ENCODE measurements around the gene HGD. TPM values are rescaled to one million over a fixed set of nuclear protein-coding genes. Genes with fewer than 3 reads are reported as not detected.

Gene HGD
- total and polyA plus RNA-seq, 2 experiments from 2014 or later, result not detected

- TF ChIP-seq CTCF (IDR thresholded peaks at IDR 0.05; ENCODE audit: low read depth, low read length), result no peak
- H3K4me3 ChIP-seq, result no peak overlapping the region
- no peaks in the 10 kb centered on the region for H3K9me3 ChIP-seq (ENCODE audit: low read depth)
- no peaks in the 10 kb centered on the region for H3K4me1 ChIP-seq (ENCODE audit: low read depth)
- DNase-seq (ENCODE audit: low read depth in 1 of 2, low spot score in 1 of 2), result no peak
- H3K36me3 ChIP-seq, result no peaks in the 10 kb centered on the region
- H3K27ac ChIP-seq, result no peak overlapping the region
- H3K27me3 ChIP-seq, result no peaks in the 10 kb centered on the region
These were observed 44.0 kb downstream of the HGD start for GRCh38 chr3:120637851-120638559.

- Histone ChIP-seq H3K36me3 (no peaks in the 10 kb centered on the region), H3K4me1 (ENCODE audit: low read depth) (no peaks in the 10 kb centered on the region), H3K9me3 (ENCODE audit: low read depth) (no peaks in the 10 kb centered on the region), H3K27me3 (no peaks in the 10 kb centered on the region), H3K27ac (no peak overlapping the region), H3K4me3 (no peak overlapping the region)
- no peak for TF ChIP-seq CTCF (IDR thresholded peaks at IDR 0.05; ENCODE audit: low read depth, low read length)
- DNase-seq (ENCODE audit: low read depth in 1 of 2, low spot score in 1 of 2), result no peak
These were observed 45.1 kb downstream of the HGD start for GRCh38 chr3:120636795-120637401.

- Histone ChIP-seq H3K27me3 (no peaks in the 10 kb centered on the region), H3K4me3 (no peak overlapping the region), H3K27ac (no peak overlapping the region), H3K4me1 (ENCODE audit: low read depth) (no peaks in the 10 kb centered on the region), H3K36me3 (no peaks in the 10 kb centered on the region), H3K9me3 (ENCODE audit: low read depth) (no peaks in the 10 kb centered on the region)
- no peak for TF ChIP-seq CTCF (IDR thresholded peaks at IDR 0.05; ENCODE audit: low read depth, low read length)
- no peak for DNase-seq (ENCODE audit: low read depth in 1 of 2, low spot score in 1 of 2)
These were observed 47.5 kb downstream of the HGD start for GRCh38 chr3:120634539-120634938.

GRCh38 chr3:120625159-120625586 lies 56.9 kb downstream of the HGD start:
- H3K27me3 ChIP-seq, result no peaks in the 10 kb centered on the region
- H3K9me3 ChIP-seq (ENCODE audit: low read depth), result no peaks in the 10 kb centered on the region
- no peak for DNase-seq (ENCODE audit: low read depth in 1 of 2, low spot score in 1 of 2)
- H3K4me3 ChIP-seq, result no peak overlapping the region
- H3K36me3 ChIP-seq, result no peaks in the 10 kb centered on the region
- TF ChIP-seq CTCF (IDR thresholded peaks at IDR 0.05; ENCODE audit: low read depth, low read length), result no peak
- H3K27ac ChIP-seq, result no peak overlapping the region
- H3K4me1 ChIP-seq (ENCODE audit: low read depth), result no peaks in the 10 kb centered on the region

- no peaks in the 10 kb centered on the region for H3K27me3 ChIP-seq
- no peaks in the 10 kb centered on the region for H3K4me1 ChIP-seq (ENCODE audit: low read depth)
- H3K9me3 ChIP-seq (ENCODE audit: low read depth), result no peaks in the 10 kb centered on the region
- no peaks in the 10 kb centered on the region for H3K36me3 ChIP-seq
- H3K27ac ChIP-seq, result no peak overlapping the region
- no peak overlapping the region for H3K4me3 ChIP-seq
- no peak for DNase-seq (ENCODE audit: low read depth in 1 of 2, low spot score in 1 of 2)
- TF ChIP-seq CTCF (IDR thresholded peaks at IDR 0.05; ENCODE audit: low read depth, low read length), result no peak
These were observed 58.3 kb downstream of the HGD start for GRCh38 chr3:120623727-120624093.

Measured in cardiac muscle cell (in vitro differentiated cells and primary cell).